ENCODE measurements around the gene OR13C5. TPM values are rescaled to one million over a fixed set of nuclear protein-coding genes. Genes with fewer than 3 reads are reported as not detected.
"Not testable (repeated sequence)": the region's sequence is repeated elsewhere in the genome, so short reads cannot be mapped to it uniquely, and the experiment has no call there.

Gene OR13C5, protein sequence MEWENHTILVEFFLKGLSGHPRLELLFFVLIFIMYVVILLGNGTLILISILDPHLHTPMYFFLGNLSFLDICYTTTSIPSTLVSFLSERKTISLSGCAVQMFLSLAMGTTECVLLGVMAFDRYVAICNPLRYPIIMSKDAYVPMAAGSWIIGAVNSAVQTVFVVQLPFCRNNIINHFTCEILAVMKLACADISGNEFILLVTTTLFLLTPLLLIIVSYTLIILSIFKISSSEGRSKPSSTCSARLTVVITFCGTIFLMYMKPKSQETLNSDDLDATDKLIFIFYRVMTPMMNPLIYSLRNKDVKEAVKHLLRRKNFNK
- polyA plus RNA-seq (ENCODE audit: insufficient read depth in 1 of 5, insufficient read length in 5 of 5, low replicate concordance in 1 of 5), result under 1 TPM in 1 of 5 donors, not detected in 4; 0.19 TPM
- long read RNA-seq, donor 1, result 0 reads
- long read RNA-seq, donor 2, result 0 reads
- long read RNA-seq, donor 3, result 0 reads
- long read RNA-seq, donor 4, result 0 reads
- long read RNA-seq, donor 5, result 0 reads
- long read RNA-seq, donor 6, result 0 reads
- long read RNA-seq, donor 7, result 0 reads
- long read RNA-seq, donor 8, result 0 reads

DNA sequence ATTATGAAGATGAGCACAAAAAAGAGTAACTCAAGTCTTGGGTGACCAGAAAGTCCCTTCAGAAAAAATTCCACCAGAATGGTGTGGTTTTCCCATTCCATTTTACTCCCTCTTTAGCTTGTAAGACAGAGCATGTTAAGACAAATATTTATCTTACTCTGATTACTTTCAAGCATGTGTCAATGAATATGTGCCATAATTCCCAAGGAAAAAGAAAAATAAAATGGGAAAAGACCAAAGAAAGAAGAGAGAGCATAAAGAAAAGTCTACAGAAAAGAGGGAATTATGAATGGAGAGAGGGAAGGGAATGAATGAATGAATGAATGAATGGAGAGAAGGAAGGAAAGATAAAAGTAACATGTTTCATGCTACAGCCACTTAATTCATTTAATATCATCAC, at the start of gene OR13C5:
TSS of gene OR13C5 (minus strand) at position 101 of the 400 bp plus-strand sequence. CDS start at position 101, 0 bp downstream.
- DNase-seq, result not testable (repeated sequence)

DNA sequence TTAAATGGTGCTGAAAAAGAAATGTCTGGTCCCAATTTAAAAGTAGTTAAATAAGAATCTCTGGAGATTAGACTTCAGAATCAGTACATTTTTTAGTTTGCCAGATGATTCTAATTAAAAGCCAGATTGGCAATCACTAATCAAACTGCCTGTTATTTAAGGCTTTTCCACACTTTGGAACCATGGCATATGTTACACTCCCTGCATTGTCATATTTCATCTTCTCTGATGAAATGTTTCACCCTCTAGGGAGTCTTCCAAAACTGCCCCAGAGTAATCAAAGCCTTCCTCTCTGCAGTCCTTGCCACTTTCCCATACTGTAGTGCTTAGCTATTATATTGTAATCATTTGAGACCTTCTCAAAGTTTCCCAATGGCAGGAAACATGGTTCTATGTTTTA, 36.2 kb upstream of the OR13C5 start:
- DNase-seq, result no peak

DNA sequence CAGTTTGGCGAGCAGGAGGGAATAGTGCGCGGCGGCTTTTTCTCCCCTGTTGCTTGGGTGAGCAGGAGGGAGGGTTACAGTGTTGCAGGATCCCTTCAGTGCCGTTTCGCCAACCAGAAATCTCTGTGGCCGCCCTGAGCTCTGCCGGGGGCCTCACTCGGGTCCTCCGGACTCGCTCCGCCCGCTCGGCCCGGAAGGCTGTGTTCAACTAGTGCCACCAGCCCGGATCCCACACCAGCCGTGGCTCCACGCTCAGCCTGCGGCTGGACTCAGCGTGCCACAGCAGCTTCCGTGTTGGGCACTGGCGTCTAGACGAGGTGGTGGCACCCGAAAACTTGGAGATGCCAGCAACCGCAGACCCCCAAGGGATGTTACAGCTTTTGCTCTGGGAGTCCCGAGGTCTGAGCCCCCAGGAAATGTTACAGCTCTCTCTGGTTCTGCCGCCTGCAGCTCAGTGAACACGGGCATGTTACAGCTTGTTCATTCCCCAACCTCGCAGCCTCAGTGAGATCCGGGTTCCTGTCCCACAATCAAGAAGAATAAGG, 34.8 kb upstream of the OR13C5 start:
- no peak for DNase-seq

DNA sequence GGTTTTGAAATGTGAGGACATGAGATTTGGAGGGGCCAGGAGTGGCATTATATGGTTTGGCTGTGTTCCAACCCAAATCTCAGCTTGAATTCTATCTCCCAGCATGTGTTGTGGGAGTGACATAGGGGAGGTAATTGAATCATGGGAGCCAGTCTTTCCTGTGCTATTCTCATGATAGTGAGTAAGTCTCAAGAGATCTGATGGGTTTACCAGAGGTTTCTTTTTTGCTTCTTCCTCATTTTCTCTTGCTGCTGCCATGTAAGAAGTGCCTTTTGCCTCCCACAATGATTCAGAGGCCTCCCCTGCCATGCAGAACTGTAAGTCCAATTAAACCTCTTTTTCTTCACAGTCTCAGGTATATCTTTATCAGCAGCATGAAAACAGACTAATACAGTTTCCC, 26.8 kb upstream of the OR13C5 start:
- not testable (repeated sequence) for DNase-seq

DNA sequence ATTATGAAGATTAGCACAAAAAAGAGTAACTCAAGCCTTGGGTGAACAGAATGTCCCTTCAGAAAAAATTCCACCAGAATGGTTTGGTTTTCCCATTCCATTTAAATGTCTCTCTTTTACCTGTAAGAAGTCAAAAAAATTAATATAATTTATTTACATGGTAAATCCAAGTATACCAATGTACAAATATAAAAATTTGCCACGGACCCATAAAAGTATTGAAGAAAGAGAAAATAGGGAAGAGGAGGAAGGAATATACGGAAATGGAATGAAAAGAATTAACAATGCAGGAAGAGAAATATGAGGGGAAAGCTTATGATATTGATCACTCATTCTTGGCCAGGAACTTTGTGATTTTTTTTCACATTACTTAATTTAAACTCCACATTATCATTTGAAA, 18.9 kb upstream of the OR13C5 start, which contains the start of gene OR13C9:
TSS of gene OR13C9 (minus strand) at position 101 of the 400 bp plus-strand sequence. CDS start at position 101, 0 bp downstream.
- DNase-seq, result no peak

DNA sequence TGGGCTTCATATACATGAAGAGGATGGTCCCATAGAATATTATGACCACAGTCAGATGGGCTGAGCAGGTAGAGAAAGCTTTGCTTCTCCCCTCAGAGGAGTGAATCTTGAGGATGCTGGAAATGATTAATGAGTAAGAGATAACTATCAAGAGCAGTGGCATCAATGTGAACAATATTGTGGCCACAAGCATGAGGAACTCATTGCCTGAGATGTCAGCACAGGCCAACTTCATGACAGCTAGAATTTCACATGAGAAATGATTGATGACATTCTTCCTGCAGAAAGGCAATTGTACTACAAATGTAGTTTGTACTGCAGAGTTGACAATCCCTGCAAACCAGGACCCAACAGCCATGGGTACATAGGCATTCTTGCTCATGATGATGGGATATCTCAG, 18.2 kb upstream of the OR13C5 start:
- no peak for DNase-seq

DNA sequence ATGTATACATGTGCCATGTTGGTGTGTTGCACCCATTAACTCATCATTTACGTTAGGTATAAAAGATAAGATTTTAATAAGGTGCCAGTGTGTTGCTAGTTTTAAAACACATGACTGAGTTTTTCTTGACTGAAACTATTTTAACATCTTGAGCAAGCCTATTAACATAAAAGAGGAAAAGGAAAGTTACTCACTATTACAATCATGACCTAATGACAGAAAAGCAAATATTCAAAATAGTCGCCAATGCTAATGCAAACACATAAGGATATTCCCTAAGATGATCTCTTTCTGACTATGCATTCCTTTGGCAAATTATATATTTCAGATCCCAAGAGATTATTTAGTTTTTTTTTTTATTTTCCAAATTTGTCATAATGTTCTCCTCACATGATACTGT, 12.0 kb upstream of the OR13C5 start:
- no peak for DNase-seq

DNA sequence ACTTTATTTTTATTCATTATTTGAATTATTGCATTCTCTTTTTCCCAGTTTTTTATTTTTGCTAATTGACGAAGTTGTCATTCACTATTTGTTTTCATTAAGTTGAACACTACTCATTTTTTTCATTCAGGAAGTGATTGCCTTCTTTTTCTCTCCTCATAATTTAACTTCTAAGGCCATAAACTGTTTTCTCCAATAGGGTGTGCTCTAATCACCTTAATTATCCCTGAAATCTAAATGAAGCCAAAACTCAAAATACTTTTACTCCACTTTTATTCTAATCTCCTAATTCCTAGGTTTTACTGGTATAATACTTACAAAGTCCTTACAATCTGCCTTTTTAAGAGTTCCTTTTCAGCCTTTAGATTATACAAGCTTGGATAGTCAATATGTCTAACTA, 9.1 kb upstream of the OR13C5 start:
- DNase-seq, result no peak

DNA sequence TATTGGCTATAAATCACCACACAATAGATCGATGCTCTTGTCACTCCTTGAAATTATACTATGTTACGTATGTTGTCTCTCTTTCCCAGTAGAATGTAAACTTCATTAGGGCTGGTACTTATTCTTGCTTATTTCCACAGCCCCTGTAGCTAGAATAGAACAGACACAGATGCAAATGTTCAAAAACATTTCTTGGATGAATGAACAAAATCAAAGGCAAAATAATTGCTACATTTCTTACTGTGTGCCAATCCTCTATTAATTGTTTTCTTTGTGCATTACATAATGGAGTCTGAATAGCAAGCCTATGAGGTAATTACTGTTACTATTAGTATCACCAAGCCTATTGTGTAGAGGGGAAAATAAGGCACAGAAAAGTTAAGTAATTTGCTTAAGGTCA, 6.9 kb upstream of the OR13C5 start:
- no peak for DNase-seq

DNA sequence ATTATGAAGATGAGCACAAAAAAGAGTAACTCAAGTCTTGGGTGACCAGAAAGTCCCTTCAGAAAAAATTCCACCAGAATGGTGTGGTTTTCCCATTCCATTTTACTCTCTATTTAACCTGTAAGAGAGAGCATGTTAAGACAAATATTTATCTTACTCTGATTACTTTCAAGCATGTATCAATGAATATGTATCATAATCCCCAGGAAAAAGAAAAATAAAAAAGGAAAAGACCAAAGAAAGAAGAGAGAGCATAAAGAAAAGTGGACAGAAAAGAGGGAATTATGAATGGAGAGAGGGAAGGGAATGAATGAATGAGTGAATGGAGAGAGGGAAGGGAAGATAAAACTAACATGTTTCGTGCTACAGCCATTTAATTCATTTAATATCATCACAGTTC, 6.3 kb upstream of the OR13C5 start, which contains the start of gene OR13C2:
TSS of gene OR13C2 (minus strand) at position 101 of the 400 bp plus-strand sequence. CDS start at position 101, 0 bp downstream.
- not testable (repeated sequence) for DNase-seq

DNA sequence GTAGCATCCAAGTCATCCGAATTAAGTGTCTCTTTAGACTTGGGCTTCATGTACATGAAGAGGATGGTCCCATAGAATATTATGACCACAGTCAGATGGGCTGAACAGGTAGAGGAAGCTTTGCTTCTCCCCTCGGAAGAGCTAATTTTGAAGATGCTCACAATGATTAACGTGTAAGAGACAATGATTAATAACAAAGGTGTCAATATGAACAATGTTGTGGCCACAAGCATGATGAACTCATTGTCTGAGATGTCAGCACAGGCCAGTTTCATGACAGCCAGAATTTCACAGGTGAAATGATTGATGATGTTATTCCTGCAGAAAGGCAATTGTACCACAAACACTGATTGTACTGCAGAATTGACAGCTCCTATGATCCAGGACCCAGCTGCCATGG, 5.6 kb upstream of the OR13C5 start:
- no peak for DNase-seq

DNA sequence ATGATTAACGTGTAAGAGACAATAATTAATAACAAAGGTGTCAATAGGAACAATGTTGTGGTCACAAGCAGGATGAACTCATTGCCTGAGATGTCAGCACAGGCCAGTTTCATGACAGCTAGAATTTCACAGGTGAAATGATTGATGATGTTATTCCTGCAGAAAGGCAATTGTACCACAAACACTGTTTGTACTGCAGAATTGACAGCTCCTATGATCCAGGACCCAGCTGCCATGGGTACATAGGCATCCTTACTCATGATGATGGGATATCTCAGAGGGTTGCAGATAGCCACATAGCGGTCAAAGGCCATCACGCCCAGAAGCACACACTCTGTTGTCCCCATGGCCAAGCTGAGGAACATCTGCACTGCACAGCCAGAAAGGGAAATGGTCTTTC, 464 bp downstream of the OR13C5 start:
- not testable (repeated sequence) for DNase-seq

DNA sequence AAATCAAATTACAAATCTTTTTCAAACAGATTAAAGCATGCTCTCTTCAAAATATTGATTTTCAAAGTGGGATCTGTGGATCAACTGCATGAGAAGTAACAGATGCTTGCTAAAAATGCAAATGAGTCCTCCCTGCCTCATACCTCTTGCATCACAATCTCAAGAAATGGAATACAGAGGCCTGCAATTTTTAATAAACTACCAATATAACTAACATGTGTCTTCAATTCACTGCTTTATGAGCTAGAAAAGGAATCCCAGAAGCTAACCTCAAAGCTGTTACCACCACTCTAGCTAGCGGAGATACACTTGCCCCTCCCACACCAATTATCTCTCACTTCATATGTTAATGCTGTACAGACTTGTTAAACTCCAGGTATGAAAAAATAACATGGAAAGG, 9.6 kb downstream of the OR13C5 start:
- DNase-seq, result no peak

DNA sequence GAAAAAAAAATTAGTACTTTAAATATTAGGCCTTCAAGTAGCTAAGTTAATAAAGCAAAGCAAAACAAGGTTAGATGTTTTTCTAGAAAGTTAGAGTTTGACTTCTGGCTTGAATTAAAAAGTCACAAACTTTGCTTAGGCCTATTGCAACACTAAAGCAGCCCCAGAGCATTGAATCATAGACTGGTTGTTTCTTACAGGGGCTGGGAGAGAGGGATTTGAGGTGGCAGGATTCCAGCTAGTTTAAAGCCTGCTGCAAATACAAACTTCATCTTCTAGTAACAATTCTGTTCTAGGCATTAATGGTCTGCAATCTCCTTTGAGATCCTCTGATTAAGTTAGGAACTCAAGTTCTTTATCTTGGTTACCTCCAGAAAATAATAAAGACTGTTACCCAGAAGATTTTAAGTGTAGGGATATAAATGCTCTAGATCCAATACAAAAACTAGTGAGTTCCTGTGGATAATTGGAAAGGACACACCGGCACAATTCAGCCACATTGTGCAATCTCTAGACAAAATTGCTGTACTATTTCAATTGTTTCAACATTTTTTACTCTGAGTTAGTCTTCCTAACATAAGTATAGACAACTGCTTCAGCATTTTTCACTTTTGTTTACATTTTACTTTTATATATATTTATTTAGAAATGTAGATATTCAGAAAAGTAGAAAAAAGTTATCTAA, 12.6 kb downstream of the OR13C5 start:
- peak; percentile 2 to 22 for DNase-seq

DNA sequence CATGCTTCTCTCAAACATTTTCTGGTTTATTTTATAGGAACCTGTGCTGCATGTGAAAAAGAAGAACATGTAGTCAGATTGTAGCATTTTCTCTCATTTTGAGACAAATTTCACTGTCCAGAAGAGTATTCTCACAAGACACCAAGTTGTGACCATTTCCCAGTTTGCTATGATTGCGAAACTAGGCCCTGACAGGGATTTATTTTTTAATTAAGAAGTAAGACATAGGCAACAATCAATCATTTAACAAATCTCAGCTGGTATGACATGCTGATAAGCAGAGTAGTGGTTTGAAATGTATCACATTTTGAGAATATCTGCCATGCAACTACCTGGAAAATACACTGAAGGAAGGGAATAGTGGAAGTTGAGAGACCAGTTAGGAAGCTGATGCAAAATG, 18.7 kb downstream of the OR13C5 start:
- no peak for DNase-seq

DNA sequence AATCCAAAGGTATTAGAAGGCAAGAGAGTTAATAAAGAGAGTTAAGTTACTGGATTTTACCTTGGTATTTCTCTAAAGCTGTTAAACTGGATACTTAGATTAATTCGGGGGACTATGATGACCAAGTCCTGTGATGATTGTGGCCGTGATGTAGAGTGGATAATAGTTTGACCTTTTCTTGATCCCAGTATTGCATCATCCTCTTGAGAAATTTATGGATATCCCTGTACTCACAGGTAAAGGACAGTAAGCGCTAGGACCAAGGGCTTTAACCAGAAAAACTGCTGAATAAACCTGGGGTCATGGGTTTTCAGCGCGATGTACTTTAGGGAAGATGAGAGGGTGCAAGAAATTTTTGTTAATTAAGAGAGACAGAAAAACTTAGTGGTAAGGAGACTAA, 21.9 kb downstream of the OR13C5 start:
- no peak for DNase-seq

DNA sequence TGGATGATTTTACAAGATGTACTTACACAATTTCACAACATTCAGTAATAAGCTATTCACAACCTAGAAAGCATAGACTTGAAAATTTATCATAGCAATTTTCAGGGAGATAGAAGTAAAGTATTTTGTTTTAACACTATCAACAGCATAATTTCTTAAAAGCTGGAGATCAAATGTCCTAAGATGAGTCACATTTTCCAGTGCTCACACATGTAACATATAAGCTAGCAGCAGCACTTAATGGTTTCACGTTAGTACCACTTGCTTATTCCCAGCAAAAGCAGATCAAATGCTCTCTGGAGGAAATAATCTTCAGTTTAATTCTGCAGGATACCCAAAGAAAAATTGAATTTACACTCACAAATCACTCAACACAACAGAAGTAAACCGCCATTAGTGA, 23.8 kb downstream of the OR13C5 start:
- DNase-seq, result no peak

DNA sequence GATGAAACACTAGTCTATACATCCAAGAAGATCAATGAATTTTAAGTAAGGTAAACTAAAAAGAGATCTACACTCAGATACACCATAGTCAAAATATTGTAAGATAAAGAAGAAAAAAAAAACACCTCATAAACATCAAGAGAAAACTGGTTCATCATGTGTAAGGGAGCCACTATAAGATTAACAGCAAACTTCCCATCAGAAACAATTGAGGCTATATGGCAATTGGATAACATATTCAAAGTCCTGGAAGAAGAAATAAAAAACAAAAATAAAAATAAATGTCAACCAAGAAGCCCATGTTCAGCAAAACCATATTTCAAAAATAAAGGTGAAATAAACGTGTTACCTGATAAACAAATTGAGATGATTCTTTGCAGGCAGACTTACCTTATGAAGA, 26.6 kb downstream of the OR13C5 start:
- DNase-seq, result no peak

DNA sequence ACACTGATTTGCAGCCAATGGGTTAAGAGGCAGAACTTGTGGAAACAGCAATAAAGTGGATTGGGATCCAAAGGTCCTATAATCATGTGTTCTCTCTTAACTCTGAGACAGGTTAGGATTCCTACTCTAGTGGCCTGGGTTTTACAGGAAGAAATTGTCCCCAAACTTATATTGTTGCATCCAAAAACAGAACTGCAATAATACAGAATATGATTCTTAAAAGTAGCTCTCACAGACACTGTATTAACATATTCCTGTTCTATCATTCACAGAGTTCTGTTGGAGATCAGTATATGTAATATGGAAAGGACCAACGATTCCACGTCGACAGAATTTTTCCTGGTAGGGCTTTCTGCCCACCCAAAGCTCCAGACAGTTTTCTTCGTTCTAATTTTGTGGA, 30.3 kb downstream of the OR13C5 start, which contains the start of gene OR13C8:
TSS of gene OR13C8 (plus strand) at position 301 of the 400 bp plus-strand sequence. CDS start at position 301, 0 bp downstream.
- DNase-seq, result no peak

DNA sequence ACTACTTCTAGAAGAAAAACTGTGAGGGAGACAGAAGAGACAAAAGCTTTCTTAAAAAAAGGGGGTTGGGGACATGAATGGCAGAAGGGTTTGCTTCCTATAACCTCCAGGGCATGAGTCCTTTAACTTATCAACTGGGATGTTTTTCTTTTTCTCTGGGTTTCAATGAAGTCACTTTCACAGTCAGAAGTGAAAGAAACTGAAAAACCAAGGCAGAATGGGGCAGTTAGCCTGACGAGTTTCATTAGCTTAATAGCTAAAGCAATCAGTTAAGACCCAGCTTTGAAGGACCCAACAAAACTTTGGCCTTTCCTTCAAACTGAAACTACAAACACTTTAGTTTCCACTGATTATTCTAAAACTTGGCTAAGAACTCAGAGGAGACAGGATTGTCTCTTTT, 34.9 kb downstream of the OR13C5 start:
- DNase-seq, result no peak

DNA sequence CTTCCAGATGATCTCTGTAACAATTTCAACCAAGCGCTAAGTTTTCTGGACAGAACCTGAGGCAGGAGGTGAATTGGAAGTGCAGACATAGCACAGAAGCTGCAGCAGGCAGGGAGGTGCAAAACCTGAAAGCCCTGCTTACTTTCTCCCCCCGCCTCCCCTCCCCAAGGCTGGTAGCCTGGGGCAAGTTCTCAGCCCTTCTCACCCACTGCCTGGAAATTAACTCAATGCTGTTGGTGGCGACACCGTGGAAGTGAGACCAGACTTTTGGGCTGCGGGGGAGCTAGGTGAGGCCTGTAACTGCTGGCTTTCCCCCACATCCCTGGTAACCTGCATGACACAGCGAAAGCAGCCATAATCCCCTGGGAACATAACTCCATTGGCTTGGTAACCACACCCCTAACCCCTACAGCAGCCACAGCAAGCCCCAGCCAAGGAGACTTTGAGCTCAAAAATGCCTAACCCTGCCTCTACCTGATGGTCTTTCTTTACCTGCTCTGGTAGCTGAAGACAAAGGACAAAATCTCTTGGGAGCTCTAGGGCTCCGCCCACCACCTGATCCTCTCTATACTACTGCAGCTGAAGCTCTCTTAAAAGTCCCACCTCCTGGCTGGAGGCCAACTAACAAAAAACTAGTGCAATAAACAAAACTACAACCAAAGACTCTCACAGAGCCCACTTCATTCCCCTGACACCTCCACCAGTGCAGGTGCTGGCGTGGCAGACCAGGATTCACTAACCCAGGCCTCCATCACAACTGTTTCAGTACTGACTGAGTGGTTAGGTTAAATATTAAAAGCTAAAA, 42.2 kb downstream of the OR13C5 start:
- no peak for DNase-seq
